ENCODE results near the gene NPM3.

Gene NPM3

GRCh38 chr10:101749047-101750016 lies 33.9 kb downstream of the NPM3 start:
- DNase-seq = no peak

GRCh38 chr10:101748496-101748895 lies 34.8 kb downstream of the NPM3 start:
- DNase-seq = no peak

GRCh38 chr10:101745074-101745696 lies 38.1 kb downstream of the NPM3 start:
- no peak for DNase-seq

GRCh38 chr10:101744267-101744666 lies 39.0 kb downstream of the NPM3 start:
- DNase-seq = no peak

- no peak for DNase-seq
These were observed 41.3 kb downstream of the NPM3 start for GRCh38 chr10:101741938-101742337.

- no peak for DNase-seq
These were observed 46.6 kb downstream of the NPM3 start for GRCh38 chr10:101736666-101737065.

- no peak for DNase-seq
These were observed 51.1 kb downstream of the NPM3 start for GRCh38 chr10:101732096-101732495.

Data from HCEC 1CT (cell line).